NCI-H146 treated with DMSO at 0.1 percent for 48 hours (cell line): ENCODE data around the gene SLC23A3.

Experiments
- DNase-seq: peaks from one replicate; lab custom pipeline; 2025; ENCODE audit not compliant: unreplicated experiment; lab: John Stamatoyannopoulos, UW

SLC23A3 gene, protein sequence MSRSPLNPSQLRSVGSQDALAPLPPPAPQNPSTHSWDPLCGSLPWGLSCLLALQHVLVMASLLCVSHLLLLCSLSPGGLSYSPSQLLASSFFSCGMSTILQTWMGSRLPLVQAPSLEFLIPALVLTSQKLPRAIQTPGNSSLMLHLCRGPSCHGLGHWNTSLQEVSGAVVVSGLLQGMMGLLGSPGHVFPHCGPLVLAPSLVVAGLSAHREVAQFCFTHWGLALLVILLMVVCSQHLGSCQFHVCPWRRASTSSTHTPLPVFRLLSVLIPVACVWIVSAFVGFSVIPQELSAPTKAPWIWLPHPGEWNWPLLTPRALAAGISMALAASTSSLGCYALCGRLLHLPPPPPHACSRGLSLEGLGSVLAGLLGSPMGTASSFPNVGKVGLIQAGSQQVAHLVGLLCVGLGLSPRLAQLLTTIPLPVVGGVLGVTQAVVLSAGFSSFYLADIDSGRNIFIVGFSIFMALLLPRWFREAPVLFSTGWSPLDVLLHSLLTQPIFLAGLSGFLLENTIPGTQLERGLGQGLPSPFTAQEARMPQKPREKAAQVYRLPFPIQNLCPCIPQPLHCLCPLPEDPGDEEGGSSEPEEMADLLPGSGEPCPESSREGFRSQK

DNA sequence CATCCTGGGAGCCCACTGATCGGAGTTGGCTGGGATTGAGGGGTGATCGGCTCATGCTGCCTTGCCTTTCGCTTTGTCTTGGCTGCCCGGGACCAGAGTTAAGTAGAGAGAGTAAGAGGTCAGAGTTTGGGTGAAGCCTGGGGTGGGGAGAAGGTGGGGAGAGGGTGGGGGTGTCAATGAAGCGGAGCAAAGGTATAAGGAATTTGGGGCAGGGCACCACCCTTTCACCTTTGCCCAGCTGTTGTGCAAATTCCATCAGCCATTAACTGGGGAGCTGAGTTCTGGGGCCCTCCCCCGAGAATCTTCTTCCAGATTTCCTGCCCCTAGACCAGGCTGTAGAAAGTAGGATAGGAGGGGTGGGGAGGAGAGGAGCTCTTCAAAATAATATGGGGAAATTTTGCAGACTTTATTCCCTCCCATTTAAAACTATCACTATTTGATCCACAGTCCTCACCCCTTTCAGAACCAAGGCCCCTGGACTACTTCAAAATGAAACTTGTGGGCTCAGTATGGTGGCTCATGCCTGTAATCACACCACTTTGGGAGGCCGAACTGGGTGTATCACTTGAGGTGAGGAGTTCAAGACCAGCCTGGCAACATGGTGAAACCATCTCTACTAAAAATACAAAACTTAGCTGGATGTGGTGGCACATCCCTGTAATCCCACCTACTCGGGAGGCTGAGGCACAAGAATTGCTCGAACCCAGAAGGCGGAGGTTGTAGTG, at the start of gene SLC23A3:
SLC23A3 (minus strand) TSS at position 100 of the 725 bp plus-strand sequence; CDS start at position 55, 45 bp downstream.
- no peak for DNase-seq

DNA sequence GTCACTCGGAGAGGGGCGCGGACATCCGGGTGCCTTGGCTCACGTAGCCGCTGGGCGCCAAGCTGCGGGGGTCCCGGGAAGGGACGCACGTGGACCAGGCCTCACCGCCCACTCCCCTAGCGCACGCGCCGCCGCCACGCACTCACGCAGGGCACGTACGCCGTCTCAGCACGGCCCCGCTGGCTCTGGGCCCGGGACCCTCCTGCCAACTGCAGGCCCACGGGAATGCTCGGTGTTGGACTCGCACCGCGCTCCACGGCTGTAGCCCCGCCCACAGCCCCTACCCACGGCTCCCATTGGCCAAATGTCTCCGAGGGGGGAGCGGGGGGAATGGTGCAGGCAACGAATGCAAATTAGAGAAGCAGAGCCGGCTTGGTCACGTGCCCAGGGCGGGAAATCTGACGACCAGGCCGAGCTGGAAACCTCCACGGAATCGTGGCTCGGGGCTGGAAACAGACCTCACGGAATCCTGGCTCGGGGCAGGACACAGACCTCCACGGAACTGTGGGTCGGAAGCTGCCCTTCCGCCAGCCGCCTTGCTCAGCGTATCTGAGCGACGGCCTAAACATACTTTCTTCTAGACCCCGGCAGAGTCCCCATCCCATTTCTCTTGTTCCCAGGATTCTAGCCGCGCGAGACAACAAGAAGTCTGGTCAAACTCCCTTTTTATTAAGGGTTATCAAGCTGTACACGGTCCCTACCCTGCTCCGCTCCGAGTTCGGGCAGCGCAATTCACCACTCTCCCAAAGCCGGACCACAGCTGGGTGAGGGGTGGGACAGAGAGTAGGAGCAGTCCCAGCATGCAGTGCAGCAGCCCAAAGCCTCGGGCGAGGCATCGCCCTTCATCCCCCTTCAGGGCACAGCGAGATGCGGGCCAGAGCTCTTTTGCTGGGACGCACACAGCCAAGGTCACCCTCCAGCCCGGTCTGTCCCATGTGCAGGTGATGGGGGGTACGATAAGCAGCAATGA, 49.2 kb upstream of the SLC23A3 start, which contains the start of gene ABCB6:
ABCB6 (minus strand) TSS at position 227 of the 970 bp plus-strand sequence. CDS start 285 bp downstream, outside the sequence.
- DNase-seq = peak; percentile 35

DNA sequence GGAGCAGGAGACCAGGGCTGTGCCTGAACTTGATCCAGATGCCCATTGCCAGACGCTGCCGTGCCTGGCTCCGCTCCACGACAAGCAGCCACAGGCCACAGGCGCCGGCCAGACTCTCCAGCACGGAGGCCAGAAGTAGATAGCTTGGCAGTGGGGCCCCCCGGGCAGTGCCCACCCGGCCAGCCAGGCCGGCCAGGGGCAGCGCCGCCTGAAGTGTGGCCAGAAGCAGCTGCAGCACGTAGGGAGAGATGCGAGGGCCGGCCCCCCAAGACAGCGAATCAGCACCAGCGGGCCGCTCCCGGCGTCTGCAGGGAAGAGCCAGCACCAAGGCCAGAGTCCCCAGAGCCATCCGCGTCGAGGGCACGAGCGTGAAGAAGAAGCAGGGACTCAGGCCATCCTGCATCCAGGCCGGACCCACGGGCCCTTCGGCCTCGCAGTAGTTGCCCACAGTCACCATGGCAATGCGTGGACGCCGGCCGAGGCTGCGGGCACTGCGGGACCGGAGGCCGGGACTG, 48.4 kb upstream of the SLC23A3 start:
- peak; percentile 15 for DNase-seq

DNA sequence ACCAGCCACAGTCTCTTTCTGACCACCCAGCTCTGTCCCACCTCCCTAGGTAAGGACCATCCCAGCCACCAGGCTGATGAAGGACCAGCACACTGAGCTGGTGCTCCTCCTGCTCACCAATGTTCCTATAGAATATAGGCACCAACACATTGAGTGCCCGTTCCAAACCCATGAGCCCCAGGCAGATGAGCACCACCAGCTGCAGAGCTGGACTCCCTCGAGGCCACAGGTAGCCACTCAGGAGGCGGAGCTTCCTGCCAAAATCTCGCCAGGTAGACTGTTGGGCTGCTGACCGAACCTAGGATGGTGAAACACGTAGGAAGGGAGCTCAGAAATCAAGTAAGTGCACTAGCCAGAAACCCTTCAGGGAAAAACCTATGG, 46.7 kb upstream of the SLC23A3 start:
- no peak for DNase-seq

DNA sequence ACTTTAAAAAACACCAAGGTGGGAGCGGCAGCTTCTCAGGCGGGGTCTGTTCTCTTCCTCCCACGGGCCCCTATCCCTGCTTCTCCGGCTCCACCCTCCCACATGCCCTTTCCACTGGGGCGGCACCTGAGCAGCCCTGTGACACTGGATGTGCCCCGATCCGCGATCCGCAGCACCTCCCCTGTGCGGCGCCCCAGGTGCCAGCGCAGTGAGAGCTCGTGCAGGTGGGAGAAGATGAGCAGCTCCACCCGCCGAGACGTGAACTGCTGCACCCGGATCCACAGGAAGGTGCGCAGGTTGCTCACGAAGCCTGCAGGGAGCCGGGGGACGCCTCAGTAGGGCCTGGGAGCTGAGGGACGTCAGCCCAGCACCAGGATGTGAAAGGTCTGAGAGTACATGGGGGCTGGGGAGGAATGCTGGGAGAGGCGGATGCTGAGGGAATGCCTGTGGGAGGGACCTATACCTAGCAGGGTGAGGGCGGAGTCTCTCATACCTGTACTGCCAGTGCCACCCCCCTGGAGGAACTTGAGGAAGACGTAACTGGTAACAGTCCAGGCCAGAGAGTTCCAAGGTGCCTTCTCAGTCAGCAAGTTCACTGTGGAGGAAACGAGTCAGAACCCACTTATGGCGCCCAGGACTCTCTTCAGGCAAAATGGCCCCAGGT, 46.2 kb upstream of the SLC23A3 start:
- DNase-seq = no peak

DNA sequence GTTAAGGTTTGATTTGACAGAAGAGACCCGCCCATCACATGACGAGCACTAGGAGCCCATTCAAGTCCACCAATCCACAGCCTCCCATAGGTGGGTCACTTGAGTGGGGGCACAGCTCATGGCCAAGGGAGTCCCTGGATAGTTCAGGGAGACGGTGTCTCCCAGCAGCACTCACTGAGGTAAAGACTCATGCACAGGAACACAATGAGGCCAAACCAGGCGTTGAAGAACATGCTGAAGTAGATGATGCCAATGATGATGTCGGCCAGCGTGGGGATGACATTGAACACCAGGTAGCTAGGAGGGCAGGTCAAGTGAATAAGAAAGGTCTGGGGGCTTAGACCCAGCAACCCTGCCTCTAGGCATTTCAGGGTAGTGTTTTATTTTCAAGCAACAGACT, 45.0 kb upstream of the SLC23A3 start:
- no peak for DNase-seq

DNA sequence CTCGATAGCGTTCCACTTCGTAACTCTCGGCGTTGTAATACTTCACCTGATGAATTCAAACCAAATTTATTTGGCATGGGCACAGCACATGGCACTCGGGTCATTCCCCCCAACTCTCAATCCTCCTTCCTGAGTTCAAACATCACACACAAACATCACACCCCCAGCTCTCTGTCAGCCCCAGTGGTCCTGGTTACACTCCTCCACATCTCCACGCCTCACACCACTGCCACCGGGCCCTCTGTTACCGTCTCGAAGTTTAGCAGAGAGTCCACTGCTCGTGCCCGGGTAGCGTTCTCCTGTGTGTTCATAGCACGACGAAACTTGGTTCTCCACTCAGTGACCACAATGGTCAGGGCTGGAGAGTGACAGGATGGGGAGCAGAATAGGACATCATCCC, 44.3 kb upstream of the SLC23A3 start:
- no peak for DNase-seq

DNA sequence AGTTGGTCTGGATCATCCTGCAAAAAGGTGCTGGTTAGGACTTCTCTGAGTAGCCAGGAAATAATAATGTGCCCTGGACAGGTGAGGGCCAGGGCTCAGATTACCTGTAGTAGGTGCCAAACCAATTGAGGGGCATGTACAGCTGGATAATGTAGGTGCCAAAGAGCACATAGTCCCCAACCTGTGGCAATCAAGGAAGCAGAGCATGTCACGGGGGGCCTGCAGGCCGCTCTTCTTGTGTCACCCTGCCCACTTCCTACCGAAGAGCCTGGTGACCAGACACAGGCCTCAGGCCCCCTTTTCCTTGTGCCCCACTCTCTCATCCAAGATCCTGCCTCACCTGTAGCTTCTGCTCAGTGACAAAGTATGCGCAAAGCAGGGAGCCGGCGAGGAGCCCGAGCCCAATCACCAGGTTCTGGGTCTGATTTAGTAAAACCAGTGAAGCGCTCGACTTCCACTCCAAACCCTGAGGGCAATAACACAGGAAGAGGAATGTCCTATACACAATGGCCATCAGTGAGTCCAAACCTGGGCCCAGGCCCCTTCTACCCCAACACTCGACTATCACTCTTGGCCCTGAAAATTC, 43.8 kb upstream of the SLC23A3 start:
- DNase-seq = no peak

DNA sequence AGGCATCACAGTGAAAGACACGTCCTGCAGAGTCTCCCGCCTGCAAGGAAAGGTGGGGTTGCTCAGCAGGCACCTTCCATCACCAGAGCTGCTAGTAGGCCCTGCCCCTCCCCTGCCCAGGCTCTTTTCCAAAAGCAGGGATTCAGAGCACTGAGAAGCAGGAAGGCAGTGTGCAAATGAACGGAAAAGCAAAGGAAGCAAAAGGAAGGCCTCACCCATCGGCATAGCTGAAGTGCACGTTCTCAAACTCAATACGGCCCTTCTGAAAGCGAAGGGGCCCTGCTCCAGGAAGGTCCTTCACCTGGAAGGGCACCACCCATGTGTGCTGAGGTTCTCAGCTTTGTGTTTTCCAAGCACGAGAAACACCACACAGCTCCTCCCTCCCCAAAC, 43.2 kb upstream of the SLC23A3 start:
- no peak for DNase-seq

DNA sequence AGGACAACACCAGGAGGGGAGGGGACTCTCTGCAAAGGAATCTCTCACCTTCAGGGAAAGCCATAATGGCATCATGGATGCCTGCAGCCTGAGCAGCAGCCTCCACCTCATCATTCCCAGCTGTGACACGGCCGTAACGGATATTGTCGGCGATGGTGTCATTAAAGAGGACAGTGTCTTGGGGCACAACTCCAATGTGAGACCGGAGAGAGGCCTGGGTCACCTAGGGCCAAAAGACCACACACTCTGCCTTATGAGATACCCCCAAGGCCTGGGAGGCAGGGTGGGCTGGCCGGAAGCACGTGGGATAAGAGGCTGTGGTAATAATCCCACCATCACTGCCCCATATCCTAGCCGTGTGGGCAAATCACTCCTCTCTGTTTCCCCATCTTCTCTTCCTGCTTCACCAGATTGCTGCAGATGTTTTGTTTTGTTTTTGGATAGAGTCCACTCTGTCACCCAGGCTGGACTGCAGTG, 41.1 kb upstream of the SLC23A3 start:
- no peak for DNase-seq

DNA sequence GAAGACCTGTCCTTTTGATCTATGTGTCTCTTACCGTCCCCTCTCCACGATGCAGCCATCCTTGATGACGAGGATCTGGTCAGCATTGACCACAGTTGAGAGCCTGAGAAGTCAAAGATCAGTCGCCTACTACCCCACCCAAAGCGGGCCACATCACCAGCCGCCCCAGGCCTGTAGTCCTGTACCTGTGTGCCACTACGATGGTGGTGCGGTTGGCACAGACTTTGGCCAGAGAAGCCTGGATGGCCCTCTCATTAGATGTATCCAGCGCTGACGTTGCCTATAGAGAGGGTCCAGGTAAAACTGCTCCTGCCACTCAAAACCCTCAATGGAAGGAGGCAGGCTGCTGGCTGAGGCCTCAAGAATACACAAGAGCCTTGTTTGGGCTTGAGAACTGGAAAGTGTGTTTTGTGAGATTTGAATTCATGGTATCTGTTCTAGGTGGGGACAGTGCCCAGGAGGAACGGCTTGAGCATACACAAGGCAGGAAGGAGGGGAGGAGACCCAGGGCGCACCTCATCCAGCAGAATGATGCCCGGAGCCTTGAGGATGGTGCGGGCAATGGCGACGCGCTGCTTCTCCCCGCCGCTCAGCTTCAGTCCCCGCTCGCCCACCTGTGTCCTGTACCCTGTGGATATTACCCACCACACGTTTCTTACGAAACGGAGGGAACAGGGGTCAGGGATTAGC, 40.5 kb upstream of the SLC23A3 start:
- no peak for DNase-seq

DNA sequence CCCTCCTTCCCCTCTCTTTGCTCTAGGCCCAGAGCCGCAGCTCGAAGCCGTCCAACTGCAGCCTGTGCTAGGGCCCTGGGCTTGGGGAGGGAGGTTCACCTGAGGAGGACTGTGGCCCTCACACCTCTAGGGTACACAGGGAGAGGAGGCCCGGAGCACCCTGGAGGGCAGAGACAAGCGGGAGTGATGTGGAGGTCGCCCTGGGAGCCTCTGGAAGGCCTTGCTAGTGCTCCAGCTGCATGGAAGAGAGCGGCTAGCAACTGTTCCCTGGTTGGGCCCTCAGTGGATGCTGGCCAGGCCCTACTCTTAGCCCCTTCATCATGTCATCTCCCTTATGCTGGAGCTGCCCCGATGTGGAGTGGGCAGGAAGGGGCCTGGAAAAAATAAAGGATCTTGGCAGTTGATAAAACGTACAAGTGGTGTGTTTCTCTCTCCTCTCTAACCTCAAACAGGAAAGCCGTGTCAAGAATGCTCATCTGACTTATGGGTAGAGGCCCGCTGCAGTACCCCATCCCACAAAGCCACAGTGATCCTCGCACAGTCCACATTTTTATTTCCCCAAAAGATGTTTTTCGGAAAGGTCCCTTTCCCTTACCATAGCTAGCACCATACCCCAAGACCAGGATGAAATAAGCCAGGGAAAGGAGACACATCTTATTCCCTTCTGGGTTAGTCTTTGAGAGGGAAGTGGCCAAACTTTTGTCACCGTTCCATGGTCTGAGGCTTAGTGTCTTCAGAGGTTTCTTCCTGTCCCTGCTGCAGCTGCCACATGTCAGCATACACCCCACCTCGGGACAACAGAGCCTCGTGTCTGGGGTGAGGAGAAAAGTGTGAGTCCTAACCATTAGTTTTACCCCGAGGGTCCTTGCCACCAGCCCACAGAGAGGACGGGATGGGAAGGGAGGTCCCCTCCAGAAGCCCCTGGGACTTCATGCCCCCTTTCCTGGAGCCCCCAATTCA, 39.7 kb upstream of the SLC23A3 start:
- no peak for DNase-seq

DNA sequence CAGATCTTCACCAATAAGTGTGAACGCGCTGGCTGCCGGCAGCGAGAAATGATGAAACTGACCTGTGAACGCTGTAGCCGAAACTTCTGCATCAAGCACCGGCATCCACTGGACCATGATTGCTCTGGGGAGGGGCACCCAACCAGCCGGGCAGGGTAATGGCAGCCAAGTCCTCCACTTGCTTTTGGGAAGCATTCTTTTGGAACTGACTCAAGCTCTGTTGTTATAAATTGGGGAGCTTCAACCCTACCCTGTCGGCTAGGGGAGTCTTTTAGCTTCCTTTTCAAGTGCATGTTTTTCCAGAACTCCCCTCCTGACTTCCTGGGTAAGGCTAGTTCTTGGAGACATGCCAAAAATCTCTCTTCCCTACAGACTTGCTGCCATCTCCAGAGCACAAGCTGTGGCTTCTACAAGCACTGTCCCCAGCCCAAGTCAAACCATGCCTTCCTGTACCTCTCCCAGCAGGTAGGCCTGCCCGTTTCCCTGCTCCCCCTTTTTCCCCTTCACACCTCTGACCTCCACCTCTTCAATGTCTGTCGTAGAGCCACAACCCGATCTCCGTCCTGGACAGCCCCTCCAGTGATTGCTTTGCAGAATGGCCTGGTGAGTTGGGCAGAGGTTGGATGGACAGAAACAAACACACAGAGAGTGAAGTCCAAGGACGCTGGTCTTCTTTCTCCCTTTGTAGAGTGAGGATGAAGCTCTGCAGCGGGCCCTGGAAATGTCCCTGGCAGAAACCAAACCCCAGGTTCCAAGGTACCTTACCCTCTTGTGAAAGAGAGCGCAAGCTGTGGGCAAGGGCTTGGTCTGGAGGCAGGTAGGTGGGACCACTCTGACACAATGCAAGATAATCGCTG, 38.3 kb upstream of the SLC23A3 start:
- no peak for DNase-seq

DNA sequence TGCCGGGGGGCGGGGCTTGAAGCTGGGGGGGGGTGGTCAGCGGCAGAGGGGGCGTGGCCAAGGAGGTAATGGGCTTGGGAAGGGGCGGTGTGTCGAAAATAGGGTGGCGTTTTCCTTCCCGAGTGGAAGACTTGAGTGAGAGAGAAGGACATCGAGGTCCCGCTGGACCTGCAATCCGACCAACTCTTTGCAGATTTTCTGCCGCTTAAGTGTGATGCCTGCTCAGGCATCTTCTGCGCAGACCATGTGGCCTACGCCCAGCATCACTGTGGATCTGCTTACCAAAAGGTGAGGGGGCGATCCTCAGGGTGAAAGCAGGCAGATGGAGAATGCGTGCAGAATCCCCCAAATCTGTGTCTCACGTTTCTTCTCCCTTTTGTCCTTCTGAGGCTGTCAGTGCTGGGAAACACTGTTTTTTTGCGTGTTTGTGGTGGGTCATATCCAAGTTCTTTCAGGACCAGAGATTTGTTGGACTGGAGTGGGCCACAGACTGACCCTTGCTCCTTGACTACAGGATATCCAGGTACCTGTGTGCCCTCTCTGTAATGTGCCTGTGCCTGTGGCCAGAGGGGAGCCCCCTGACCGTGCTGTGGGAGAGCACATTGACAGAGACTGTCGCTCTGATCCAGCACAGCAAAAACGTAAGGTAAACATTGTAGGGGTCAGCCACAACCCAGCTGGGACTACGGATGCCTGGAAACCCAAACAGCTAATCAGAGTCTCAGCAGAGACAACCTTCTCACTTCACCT, 37.5 kb upstream of the SLC23A3 start:
- peak; percentile 52 for DNase-seq

DNA sequence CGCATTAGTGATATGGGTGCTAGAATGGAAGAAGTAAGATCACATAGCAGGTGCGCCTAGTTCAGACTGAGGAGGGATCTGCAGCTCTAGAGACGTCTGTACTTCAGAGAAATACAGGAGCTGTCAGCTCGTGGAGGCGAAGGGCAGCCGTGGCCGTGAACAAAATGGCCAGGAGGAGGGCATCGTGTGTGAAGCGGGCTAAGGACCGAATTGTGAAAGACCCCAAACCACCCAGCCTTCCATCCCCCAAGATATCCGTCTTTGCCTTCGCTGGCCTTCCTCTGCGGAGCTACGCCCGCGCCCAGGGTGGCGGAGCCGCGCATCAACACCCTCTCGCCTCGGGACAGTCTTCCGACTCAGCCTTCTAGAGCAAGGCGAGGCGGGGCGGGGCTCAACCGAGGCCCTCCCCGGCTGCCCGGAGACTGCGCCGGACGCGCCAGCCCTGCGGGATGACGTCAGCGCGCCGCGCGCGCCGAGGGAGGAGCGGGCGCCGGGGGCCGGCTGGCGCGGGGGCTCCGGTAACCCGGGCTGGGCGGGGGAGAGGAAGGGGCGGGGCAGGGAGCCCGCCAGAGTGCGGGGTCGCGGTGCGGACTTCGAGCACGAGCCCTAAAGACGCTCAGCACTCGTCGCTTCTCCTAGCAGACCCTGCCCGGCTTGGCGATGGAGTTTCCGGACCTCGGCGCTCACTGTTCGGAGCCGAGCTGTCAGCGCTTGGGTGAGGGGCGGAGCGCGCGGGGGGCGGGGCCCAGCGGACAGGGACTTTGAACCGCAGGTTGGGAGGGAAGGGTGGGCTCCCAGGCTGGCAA, 36.7 kb upstream of the SLC23A3 start, which contains the start of gene ZFAND2B:
ZFAND2B (plus strand) TSS at position 455 of the 806 bp plus-strand sequence; CDS start at position 661, 206 bp downstream.
- DNase-seq = peak; percentile 65
